Measurements from ENCODE around the gene CCDC50.

Gene CCDC50

GRCh38 chr3:191432162-191432561, 103.0 kb downstream of the CCDC50 start:
- no peak for DNase-seq

GRCh38 chr3:191434024-191434423, 104.8 kb downstream of the CCDC50 start:
- DNase-seq, result no peak

- no peak for DNase-seq
Measured at GRCh38 chr3:191435981-191436380, 106.8 kb downstream of the CCDC50 start.

GRCh38 chr3:191438150-191438814, 109.1 kb downstream of the CCDC50 start:
- no peak for DNase-seq

- no peak for DNase-seq
Measured at GRCh38 chr3:191440532-191440931, 111.3 kb downstream of the CCDC50 start.

- no peak for DNase-seq
Measured at GRCh38 chr3:191441687-191442086, 112.5 kb downstream of the CCDC50 start.

- no peak for DNase-seq
Measured at GRCh38 chr3:191444569-191444968, 115.4 kb downstream of the CCDC50 start.
